ENCODE results near the gene MAB21L3. TPM values are rescaled to one million over a fixed set of nuclear protein-coding genes. Genes with fewer than 3 reads are reported as not detected.

MAB21L3 gene
- total and polyA plus RNA-seq, 5 donors, result 0.06 TPM; not detected in 4

DNA sequence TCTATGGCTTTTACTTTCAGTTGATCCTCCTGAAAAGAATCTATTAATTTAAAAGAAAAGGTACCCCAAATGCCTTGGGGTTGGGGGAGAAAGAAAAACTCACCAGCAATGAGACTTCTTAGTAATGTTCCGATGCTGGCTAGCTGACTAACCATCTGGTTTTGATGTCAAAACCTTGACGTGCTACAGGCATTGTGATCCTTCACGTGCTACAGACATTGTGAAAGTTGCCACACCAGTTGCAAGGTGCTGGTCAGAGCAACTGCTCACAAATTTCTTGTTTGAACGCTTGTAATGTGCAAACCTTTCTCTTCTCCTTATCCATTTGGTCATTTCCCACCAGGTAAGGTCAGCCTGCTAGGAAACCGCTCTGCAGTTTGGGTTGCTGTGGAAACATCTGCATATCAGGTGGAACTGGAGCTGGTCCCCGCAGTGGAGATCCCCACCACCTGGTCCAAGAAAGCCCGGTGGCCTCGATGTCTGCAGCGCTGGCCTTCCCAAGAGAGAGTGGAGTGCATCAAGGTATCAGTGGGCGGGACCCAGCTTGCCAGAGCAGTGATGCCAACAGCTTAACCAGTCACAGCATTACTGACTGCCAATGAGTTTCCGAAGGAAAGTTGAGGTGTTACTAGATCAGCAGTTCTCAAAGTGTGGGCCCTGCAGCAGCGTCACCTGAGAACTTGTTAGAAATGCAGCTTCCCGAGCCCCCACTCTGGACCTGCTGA, 16.1 kb downstream of the MAB21L3 start:
- no peaks in the 10 kb centered on the region for H3K4me1 ChIP-seq (ENCODE audit: control insufficient read depth, insufficient read depth, low read length)
- ATAC-seq (no peak), DNase-seq (no peak)
- intact Hi-C loops (cut with DNase I), result no loop called here
- H3K9me3 ChIP-seq (ENCODE audit: control insufficient read depth, low read length), result no peaks in the 10 kb centered on the region
- H3K27ac ChIP-seq (ENCODE audit: low read length), result no peak overlapping the region
- 85% methylated on average over 13 of the region's 13 CpGs for WGBS
- no peak overlapping the region for H3K4me3 ChIP-seq (ENCODE audit: low read length)
- H3K27me3 ChIP-seq (ENCODE audit: control insufficient read depth, insufficient read depth), result no peaks in the 10 kb centered on the region

DNA sequence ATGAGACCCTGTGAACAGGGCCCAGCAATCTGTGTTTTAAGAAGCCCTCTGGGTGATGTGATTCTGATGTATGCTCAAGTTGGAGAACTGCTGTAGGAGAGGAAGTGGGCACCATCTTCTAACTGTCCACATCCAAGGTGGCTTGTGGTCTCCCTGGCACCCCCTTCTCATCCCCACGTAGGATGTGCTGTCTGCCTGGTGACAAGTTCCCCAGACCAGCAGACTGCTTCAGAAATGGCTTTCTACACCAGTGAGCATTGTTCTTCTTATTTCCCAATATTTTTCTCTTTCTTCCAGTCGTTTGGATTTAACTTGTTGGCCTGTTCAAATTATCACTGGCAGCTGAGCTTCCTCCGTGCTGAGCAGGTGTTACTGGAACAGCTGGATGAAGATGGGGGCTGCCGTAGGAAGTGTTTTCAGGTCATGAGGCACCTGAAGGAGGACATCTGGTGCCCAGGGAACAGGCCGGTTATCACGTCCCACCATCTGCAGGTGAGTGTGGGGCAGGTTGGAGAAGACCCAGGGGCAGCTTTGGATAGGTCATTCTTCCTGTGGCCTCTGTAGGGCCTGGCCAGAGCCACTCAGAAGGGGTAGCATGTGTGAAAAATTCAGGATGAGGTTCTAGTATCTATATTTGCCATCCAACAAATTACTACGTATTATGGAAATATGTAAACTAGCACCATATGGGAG, 16.8 kb downstream of the MAB21L3 start:
- intact Hi-C loops (cut with DNase I), result no loop called here
- DNase-seq, result no peak
- no peak overlapping the region for H3K27ac ChIP-seq (ENCODE audit: low read length)
- WGBS, result 83% methylated on average over 7 of the region's 7 CpGs
- no peak for ATAC-seq
- H3K27me3 ChIP-seq (ENCODE audit: control insufficient read depth, insufficient read depth), result no peaks in the 10 kb centered on the region
- H3K4me1 ChIP-seq (ENCODE audit: control insufficient read depth, insufficient read depth, low read length), result no peaks in the 10 kb centered on the region
- no peaks in the 10 kb centered on the region for H3K9me3 ChIP-seq (ENCODE audit: control insufficient read depth, low read length)
- H3K4me3 ChIP-seq (ENCODE audit: low read length), result no peak overlapping the region

DNA sequence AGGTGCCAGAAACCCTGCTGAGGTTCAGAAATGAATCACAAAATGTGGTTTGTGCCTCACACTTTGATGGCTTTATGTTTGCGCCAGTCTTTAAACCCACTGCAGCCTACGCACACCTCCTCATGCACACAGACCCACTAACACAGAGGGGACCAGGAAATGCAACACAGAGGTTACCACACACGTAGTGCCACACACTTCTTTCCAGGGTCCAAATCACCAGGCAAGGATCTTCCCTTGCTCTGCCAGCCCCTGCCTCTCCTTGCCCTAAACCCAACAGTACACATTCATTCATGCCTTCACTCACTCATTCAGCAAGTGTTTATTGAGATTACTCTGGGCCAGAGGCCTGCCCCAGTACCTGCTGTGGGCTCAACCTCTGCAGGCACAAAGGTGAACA, 17.5 kb downstream of the MAB21L3 start:
- ATAC-seq (no peak), DNase-seq (no peak)
- H3K4me1 ChIP-seq (ENCODE audit: control insufficient read depth, insufficient read depth, low read length), result no peaks in the 10 kb centered on the region
- H3K27ac ChIP-seq (ENCODE audit: low read length), result no peak overlapping the region
- whole genome bisulfite sequencing, result 87% methylated on average over 3 of the region's 3 CpGs
- intact Hi-C loops (cut with DNase I), result no loop called here
- no peaks in the 10 kb centered on the region for H3K9me3 ChIP-seq (ENCODE audit: control insufficient read depth, low read length)
- H3K27me3 ChIP-seq (ENCODE audit: control insufficient read depth, insufficient read depth), result no peaks in the 10 kb centered on the region
- no peak overlapping the region for H3K4me3 ChIP-seq (ENCODE audit: low read length)

DNA sequence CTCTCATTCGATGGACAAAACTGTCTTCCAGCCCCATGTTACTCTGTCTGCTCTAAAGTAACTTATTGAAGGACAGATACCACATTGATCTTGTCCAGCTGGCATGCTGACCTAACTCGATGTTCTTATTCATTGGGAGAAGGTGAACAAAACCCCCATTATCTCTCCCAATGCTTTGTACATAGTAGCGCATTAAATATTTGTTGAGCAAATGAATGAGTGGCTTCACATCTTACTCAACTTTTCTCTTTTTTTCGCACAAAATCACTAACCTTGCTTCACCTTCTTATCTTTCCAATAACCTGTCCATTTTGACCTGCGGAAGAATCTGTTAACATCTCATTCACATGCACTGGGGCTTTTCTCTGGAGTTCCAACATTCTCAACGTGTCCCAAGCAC, 18.3 kb downstream of the MAB21L3 start:
- intact Hi-C loops (cut with DNase I), result no loop called here
- DNase-seq, result no peak
- ATAC-seq, result no peak
- H3K9me3 ChIP-seq (ENCODE audit: control insufficient read depth, low read length), result no peaks in the 10 kb centered on the region
- no peak overlapping the region for H3K27ac ChIP-seq (ENCODE audit: low read length)
- WGBS, result 85% methylated on average over 6 of the region's 6 CpGs
- H3K4me1 ChIP-seq (ENCODE audit: control insufficient read depth, insufficient read depth, low read length), result no peaks in the 10 kb centered on the region
- H3K27me3 ChIP-seq (ENCODE audit: control insufficient read depth, insufficient read depth), result no peaks in the 10 kb centered on the region
- H3K4me3 ChIP-seq (ENCODE audit: low read length), result no peak overlapping the region

DNA sequence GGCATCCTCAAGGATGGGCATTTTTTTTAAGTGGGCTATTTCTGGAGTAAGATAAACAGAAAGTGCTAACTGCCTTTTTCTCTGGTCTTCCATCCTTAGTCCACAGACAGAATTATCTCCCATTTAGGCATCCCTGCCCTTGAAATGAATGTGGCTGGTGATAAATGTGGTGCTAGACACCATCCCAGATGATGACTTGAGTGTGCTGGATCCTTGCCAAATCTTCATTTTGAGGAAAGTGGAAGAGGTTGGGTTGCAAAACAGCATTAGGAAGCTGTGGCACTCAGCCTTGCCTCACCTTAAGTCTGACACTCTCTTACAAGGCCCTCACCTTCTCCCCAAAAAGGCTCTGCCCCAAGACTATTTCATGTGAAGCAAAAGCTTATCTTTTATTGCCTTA, 19.2 kb downstream of the MAB21L3 start:
- no peaks in the 10 kb centered on the region for H3K9me3 ChIP-seq (ENCODE audit: control insufficient read depth, low read length)
- H3K27me3 ChIP-seq (ENCODE audit: control insufficient read depth, insufficient read depth), result no peaks in the 10 kb centered on the region
- DNase-seq (no peak), ATAC-seq (no peak)
- no peak overlapping the region for H3K27ac ChIP-seq (ENCODE audit: low read length)
- H3K4me3 ChIP-seq (ENCODE audit: low read length), result no peak overlapping the region
- intact Hi-C loops (cut with DNase I), result no loop called here
- H3K4me1 ChIP-seq (ENCODE audit: control insufficient read depth, insufficient read depth, low read length), result no peaks in the 10 kb centered on the region

DNA sequence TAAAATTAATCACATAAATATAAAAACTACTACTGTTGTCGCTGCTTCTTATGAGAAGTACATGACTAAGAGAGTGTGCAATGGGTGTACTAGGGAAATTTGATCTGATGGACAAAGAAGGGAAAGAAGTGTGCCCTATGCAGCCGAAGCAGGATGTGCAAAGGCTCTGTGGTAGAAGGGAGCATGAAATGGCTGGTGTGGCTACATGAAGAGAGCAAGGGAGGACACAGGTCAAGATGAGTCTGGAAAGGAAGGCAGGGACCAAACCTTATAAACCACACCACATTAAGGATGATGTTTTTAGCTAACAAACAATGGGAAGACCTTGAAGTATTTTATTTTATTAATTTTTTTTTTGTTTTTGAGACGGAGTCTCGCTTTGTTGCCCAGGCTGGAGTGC, 20.0 kb downstream of the MAB21L3 start:
- Histone ChIP-seq H3K9me3 (ENCODE audit: control insufficient read depth, low read length) (no peaks in the 10 kb centered on the region), H3K27me3 (ENCODE audit: control insufficient read depth, insufficient read depth) (no peaks in the 10 kb centered on the region), H3K4me1 (ENCODE audit: control insufficient read depth, insufficient read depth, low read length) (no peaks in the 10 kb centered on the region), H3K27ac (ENCODE audit: low read length) (no peak overlapping the region), H3K4me3 (ENCODE audit: low read length) (no peak overlapping the region)
- intact Hi-C loops (cut with DNase I), result no loop called here
- ATAC-seq, result no peak
- WGBS, result 80% methylated on average over 4 of the region's 4 CpGs
- no peak for DNase-seq

DNA sequence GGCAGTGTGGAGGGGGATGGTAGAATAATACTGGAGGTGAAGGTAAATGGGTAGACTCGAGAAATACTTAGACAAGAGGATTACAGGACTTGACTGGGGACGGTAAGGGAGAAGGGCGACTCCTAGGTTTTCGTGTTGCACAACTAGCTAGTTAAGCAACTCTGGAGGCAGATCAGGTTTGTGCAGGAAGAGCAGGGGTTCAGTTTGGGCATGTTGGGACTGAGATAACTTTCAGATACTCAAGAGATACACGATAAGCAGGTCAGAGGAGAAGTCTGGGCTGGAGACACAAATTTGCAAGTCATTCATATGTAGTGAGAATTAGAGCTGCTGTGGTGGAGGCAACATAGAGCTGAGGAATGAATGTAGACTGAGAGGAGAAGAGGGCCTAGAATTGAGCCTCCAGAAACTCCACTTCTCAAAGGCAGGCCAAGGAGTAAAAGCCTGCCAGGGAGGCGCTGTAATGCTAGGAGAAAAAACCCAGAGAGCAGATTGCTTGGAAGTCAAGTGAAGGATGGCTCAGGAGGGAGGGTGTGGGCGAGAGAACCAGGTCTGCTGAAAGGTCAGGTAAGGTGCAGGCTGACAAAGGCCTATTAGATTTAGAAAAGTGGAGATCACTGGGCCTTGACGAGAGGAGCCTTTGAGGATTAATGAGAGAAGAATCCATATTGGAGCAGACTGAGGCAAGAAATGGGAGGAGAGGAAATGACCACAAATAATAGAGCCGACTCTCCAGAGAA, 20.8 kb downstream of the MAB21L3 start:
- Histone ChIP-seq H3K4me1 (ENCODE audit: control insufficient read depth, insufficient read depth, low read length) (no peaks in the 10 kb centered on the region), H3K27me3 (ENCODE audit: control insufficient read depth, insufficient read depth) (no peaks in the 10 kb centered on the region), H3K4me3 (ENCODE audit: low read length) (no peak overlapping the region), H3K9me3 (ENCODE audit: control insufficient read depth, low read length) (no peaks in the 10 kb centered on the region), H3K27ac (ENCODE audit: low read length) (no peak overlapping the region)
- intact Hi-C loops (cut with DNase I), result no loop called here
- ATAC-seq, result no peak
- WGBS, result 73% methylated on average over 9 of the region's 9 CpGs
- no peak for DNase-seq

DNA sequence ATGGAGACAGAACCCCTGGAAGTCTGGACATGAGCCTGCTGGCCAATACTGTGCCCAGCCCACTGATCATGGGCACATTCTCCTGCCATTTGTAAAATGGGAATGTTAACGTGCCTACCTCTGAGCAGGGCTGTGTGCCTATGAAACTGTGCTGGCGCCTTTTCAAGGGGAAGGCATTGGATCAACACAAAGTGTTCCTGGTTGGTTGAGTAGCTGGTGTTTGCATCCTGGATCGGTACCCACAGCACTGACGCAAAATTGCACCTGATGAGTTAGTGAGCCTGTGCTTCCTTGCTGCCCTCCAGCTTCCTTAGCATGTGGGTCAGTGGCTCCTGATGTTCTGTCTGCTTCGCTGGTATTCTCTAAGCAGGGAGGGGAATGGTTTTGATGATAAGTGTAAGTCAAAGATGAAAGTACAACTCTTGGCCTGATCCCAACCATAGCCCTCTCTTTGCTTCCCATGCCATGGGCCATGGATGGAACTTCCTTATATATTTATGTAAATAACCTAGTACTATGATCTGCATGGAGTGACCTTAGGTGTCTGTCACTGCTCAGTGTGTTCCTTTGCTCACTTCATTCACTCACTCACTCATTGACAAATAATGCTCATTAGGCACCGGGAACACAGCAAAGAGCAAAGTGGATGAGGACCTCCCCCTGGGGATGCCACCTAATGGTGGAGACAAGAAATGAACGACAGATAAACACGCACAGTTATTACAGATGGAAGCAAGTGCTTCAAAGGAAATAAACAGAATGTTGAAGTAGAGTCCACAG, 22.7 kb downstream of the MAB21L3 start:
- no peak for ATAC-seq
- intact Hi-C loops (cut with DNase I), result no loop called here
- H3K4me3 ChIP-seq (ENCODE audit: low read length), result no peak overlapping the region
- no peak for DNase-seq
- no peak overlapping the region for H3K27ac ChIP-seq (ENCODE audit: low read length)
- no peaks in the 10 kb centered on the region for H3K9me3 ChIP-seq (ENCODE audit: control insufficient read depth, low read length)
- no peaks in the 10 kb centered on the region for H3K4me1 ChIP-seq (ENCODE audit: control insufficient read depth, insufficient read depth, low read length)
- no peaks in the 10 kb centered on the region for H3K27me3 ChIP-seq (ENCODE audit: control insufficient read depth, insufficient read depth)
- WGBS, result 59% methylated on average over 8 of the region's 8 CpGs

DNA sequence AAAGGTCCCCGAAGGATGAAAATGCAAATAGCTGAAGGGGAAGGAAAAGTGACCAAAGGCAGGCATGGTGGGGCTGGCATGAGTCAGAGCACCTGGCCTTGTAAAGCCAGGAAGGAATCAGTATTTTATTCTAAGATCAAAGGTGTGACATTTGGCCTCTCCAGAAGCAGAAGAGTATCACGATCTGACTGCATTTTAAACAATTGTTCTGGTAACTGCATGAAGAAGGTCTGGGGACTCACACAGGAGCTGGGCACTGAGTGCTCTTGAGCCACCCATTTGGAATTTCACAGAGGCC, 23.2 kb downstream of the MAB21L3 start:
- 63% methylated on average over 2 of the region's 2 CpGs for whole genome bisulfite sequencing
- Histone ChIP-seq H3K4me1 (ENCODE audit: control insufficient read depth, insufficient read depth, low read length) (no peaks in the 10 kb centered on the region), H3K27me3 (ENCODE audit: control insufficient read depth, insufficient read depth) (no peaks in the 10 kb centered on the region), H3K4me3 (ENCODE audit: low read length) (no peak overlapping the region), H3K27ac (ENCODE audit: low read length) (no peak overlapping the region), H3K9me3 (ENCODE audit: control insufficient read depth, low read length) (no peaks in the 10 kb centered on the region)
- intact Hi-C loops (cut with DNase I), result no loop called here
- DNase-seq (no peak), ATAC-seq (no peak)

DNA sequence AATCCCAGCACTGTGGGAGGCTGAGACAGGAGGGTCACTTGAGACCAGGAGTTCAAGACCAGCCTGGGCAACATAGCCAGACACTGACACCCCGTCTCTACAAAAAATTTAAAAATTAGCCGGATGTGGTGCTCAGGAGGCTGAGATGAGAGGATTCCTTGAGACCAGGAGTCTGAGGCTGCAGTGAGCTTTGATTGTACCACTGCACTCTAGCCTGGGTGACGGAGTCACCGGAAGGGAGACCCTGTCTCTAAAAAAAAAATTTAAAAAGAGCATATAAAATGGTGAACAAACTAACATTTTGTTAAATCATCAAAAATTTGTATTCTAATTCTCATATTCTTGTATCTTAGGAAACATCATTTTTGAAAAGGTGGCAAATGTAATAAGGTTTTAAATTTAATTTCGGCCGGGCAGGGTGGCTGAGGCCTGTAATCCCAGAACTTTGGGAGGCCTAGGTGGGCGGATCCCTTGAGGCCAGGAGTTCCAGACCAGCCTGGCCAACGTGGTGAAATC, 27.1 kb downstream of the MAB21L3 start:
- intact Hi-C loops (cut with DNase I), result no loop called here
- H3K9me3 ChIP-seq (ENCODE audit: control insufficient read depth, low read length), result no peaks in the 10 kb centered on the region
- ATAC-seq, result no peak
- no peaks in the 10 kb centered on the region for H3K27me3 ChIP-seq (ENCODE audit: control insufficient read depth, insufficient read depth)
- DNase-seq, result no peak
- no peaks in the 10 kb centered on the region for H3K4me1 ChIP-seq (ENCODE audit: control insufficient read depth, insufficient read depth, low read length)
- 96% methylated on average over 8 of the region's 8 CpGs for WGBS
- H3K27ac ChIP-seq (ENCODE audit: low read length), result no peak overlapping the region
- H3K4me3 ChIP-seq (ENCODE audit: low read length), result no peak overlapping the region
